Mesenchymal stem cell (in vitro differentiated cells and primary cell): Measurements from ENCODE around the gene TSC2.

Source experiments
- DNase-seq: peaks from one replicate; pipeline ENCODE4 v3.0.0-alpha.2; 2013
- H2AFZ ChIP-seq: one replicate; pipeline ENCODE4 v1.6.1; 2013; ENCODE audit warnings: low read depth, mild to moderate bottlenecking, control low read depth, inconsistent platforms, low read length, moderate library complexity
- H2AK5ac ChIP-seq: 2 replicates; pipeline ENCODE4 v1.6.1; 2013; ENCODE audit warnings: low read length, moderate library complexity, mild to moderate bottlenecking, inconsistent platforms; ENCODE audit not compliant: severe bottlenecking
- H2BK120ac ChIP-seq: one replicate; pipeline ENCODE4 v1.6.1; 2013; ENCODE audit warnings: low read depth, mild to moderate bottlenecking, inconsistent platforms, low read length, moderate library complexity
- H2BK12ac ChIP-seq, 2 experiments: one replicate each; pipeline ENCODE4 v1.6.1; 2013; ENCODE audit warnings: inconsistent platforms in 2 of 2, low read length in 2 of 2, mild to moderate bottlenecking in 2 of 2, moderate library complexity in 2 of 2, control low read depth in 1 of 2
- H2BK15ac ChIP-seq: one replicate; pipeline ENCODE4 v1.6.1; 2013; ENCODE audit warnings: mild to moderate bottlenecking, low read depth, inconsistent platforms; ENCODE audit not compliant: poor library complexity, severe bottlenecking
- H2BK5ac ChIP-seq: 2 replicates; pipeline ENCODE4 v1.6.1; 2013; ENCODE audit warnings: low read depth, mild to moderate bottlenecking, low read length, control low read depth, inconsistent platforms; ENCODE audit not compliant: poor library complexity, severe bottlenecking
- H3K14ac ChIP-seq, 2 experiments: one replicate each; pipeline ENCODE4 v1.6.1; 2013; ENCODE audit warnings: inconsistent platforms in 2 of 2, low read length in 2 of 2, control low read depth in 1 of 2, mild to moderate bottlenecking in 1 of 2, moderate library complexity in 1 of 2
- H3K18ac ChIP-seq, 2 experiments: one replicate each; pipeline ENCODE4 v1.6.1; 2013; ENCODE audit warnings: inconsistent platforms in 2 of 2, low read length in 2 of 2, control low read depth in 1 of 2, low read depth in 1 of 2, mild to moderate bottlenecking in 1 of 2
- H3K23ac ChIP-seq, 2 experiments: one replicate each; pipeline ENCODE4 v1.6.1; 2013; ENCODE audit warnings: inconsistent platforms in 2 of 2, low read length in 2 of 2, mild to moderate bottlenecking in 2 of 2, moderate library complexity in 2 of 2, control low read depth in 1 of 2
- H3K27ac ChIP-seq: 2 replicates; pipeline ENCODE4 v1.5.1; 2013; ENCODE audit warnings: mild to moderate bottlenecking, moderate library complexity, low read length, control low read depth, inconsistent platforms; ENCODE audit not compliant: poor library complexity, severe bottlenecking
- H3K27me3 ChIP-seq, 2 experiments: 2 replicates each; pipeline versions ENCODE4 v1.6.1 to v1.7.0; 2013; ENCODE audit warnings: low read length in 2 of 2, mild to moderate bottlenecking in 2 of 2, moderate library complexity in 2 of 2, control low read depth in 1 of 2, inconsistent platforms in 1 of 2; ENCODE audit not compliant: control insufficient read depth in 1 of 2, insufficient read depth in 1 of 2
- H3K36me3 ChIP-seq, 2 experiments: 2 replicates each; pipeline versions ENCODE4 v1.6.1 to v1.7.0; 2013; ENCODE audit warnings: low read length in 2 of 2, control low read depth in 1 of 2, inconsistent platforms in 1 of 2, low read depth in 1 of 2, mild to moderate bottlenecking in 1 of 2; ENCODE audit not compliant: insufficient read depth in 2 of 2, control insufficient read depth in 1 of 2
- H3K4ac ChIP-seq, 2 experiments: one replicate each; pipeline ENCODE4 v1.6.1; 2013; ENCODE audit warnings: inconsistent platforms in 2 of 2, low read length in 2 of 2, mild to moderate bottlenecking in 2 of 2, moderate library complexity in 2 of 2, control low read depth in 1 of 2, low read depth in 1 of 2
- H3K4me1 ChIP-seq: 2 replicates; pipeline ENCODE4 v1.6.1; 2013; ENCODE audit warnings: low read depth, low read length, control low read depth; ENCODE audit not compliant: control insufficient read depth, insufficient read depth
- H3K4me2 ChIP-seq: 2 replicates; pipeline ENCODE4 v1.6.1; 2013; ENCODE audit warnings: low read length, mild to moderate bottlenecking, inconsistent platforms; ENCODE audit not compliant: poor library complexity, severe bottlenecking
- H3K4me3 ChIP-seq, 2 experiments: 2 replicates each; pipeline versions ENCODE4 v1.5.1 to v1.7.0; 2013; ENCODE audit warnings: low read length in 2 of 2, mild to moderate bottlenecking in 2 of 2, control low read depth in 1 of 2, low read depth in 1 of 2; ENCODE audit not compliant: insufficient read depth in 1 of 2
- H3K79me1 ChIP-seq: replicated peaks from 2 replicates; pipeline ENCODE4 v1.6.1; 2013; ENCODE audit warnings: mild to moderate bottlenecking, control low read depth, low read length, inconsistent platforms; ENCODE audit not compliant: poor library complexity, severe bottlenecking
- H3K9ac ChIP-seq: 2 replicates; pipeline ENCODE4 v1.7.0; 2013; ENCODE audit warnings: mild to moderate bottlenecking, low read length, moderate library complexity
- H3K9me3 ChIP-seq: 2 replicates; pipeline ENCODE4 v1.7.0; 2013; ENCODE audit warnings: mild to moderate bottlenecking, low read length; ENCODE audit not compliant: control insufficient read depth
- H4K8ac ChIP-seq: one replicate; pipeline ENCODE4 v1.6.1; 2013; ENCODE audit warnings: inconsistent platforms, mild to moderate bottlenecking, low read length, moderate library complexity
- H4K91ac ChIP-seq: one replicate; pipeline ENCODE4 v1.6.1; 2013; ENCODE audit warnings: mild to moderate bottlenecking, low read length, inconsistent platforms
- WGBS: methylation state at CpG from one replicate; pipeline ENCODE4 v1.1.7; 2013; ENCODE audit warnings: mixed read lengths; 5-methylcytosine and 5-hydroxymethylcytosine counted together

Gene TSC2

DNA sequence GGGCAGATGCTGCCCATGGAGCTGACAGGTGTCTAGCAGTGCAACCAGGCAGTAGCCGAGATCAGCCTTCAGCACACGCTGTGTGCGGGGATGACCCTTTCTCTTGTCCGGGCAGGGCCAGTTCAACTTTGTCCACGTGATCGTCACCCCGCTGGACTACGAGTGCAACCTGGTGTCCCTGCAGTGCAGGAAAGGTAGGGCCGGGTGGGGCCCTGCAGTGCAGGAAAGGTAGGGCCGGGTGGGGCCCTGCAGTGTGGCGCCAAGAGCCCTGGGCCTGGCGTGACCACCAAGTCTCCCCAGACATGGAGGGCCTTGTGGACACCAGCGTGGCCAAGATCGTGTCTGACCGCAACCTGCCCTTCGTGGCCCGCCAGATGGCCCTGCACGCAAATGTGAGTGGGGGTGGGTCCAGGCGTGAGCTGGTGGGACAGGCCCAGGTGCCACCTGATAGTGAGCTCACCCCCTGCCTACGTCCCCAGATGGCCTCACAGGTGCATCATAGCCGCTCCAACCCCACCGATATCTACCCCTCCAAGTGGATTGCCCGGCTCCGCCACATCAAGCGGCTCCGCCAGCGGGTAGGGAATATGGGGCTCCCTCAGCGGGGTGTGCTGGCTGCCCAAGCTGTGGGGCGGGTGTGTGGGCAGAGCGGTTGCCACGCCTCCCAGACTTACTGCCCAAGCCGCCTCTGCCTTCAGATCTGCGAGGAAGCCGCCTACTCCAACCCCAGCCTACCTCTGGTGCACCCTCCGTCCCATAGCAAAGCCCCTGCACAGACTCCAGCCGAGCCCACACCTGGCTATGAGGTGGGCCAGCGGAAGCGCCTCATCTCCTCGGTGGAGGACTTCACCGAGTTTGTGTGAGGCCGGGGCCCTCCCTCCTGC is 40.2 kb downstream of the TSC2 start:
- Histone ChIP-seq H3K18ac (no peak overlapping the region), H3K4me3 (no peak overlapping the region), H2BK12ac (no peak overlapping the region), H3K4me2 (no peak overlapping the region), H3K27me3 (no peaks in the 10 kb centered on the region), H3K4ac (no peak overlapping the region), H3K23ac (no peak overlapping the region), H3K4me1 (peaks cover 45% of the 10 kb centered on the region), H4K91ac (no peak overlapping the region), H3K9me3 (no peaks in the 10 kb centered on the region), H2BK5ac (no peak overlapping the region), H2BK15ac (no peak overlapping the region), H3K14ac (no peak overlapping the region), H4K8ac (no peak overlapping the region), H2AFZ (no peak overlapping the region), H3K9ac (no peak overlapping the region), H2AK5ac (no peak overlapping the region), H2BK120ac (no peak overlapping the region), H3K36me3 (peaks cover 75 to 98% of the 10 kb centered on the region in 2 experiments), H3K79me1 (peaks cover 5% of the 10 kb centered on the region), H3K27ac (no peak overlapping the region)
- WGBS, result 97% methylated on average over 41 of the region's 41 CpGs
- DNase-seq, result no peak

DNA sequence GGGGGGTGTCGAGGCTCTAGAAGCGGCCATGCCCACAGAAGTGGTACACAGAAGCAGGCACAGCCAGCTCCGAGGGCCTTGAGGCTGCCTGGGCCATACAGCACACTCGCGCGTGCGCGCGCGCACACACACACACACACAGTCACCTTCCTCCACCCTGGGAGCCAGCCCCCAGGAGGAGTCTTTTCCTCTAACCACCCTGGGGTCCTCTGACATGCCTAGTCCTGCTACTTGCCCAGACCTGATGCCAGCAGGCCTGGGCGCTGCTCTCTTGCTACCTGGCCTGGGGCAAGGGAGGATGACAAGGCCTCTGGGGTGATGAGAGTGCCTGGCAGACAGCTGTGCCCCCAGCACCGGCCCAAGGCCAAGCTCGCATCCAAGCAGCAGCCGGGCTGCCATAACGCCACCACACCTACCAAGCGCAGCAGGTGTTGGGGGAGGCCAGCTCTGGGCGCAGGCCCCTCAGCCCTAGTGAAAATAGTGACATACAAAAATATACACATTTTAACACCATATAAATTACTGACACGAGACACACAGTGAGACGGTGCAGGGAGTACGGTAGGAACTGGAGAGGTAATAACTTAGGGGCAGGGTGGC is 41.1 kb downstream of the TSC2 start:
- Histone ChIP-seq H3K9me3 (no peaks in the 10 kb centered on the region), H3K27me3 (no peaks in the 10 kb centered on the region), H3K14ac (no peak overlapping the region), H3K27ac (no peak overlapping the region), H3K18ac (no peak overlapping the region), H2AFZ (no peak overlapping the region), H3K79me1 (peaks cover 10% of the 10 kb centered on the region), H2BK5ac (no peak overlapping the region), H3K4ac (no peak overlapping the region), H2AK5ac (no peak overlapping the region), H3K9ac (no peak overlapping the region), H2BK15ac (no peak overlapping the region), H2BK120ac (no peak overlapping the region), H4K91ac (no peak overlapping the region), H3K4me2 (no peak overlapping the region), H3K4me3 (no peak overlapping the region), H3K36me3 (peaks cover 75 to 98% of the 10 kb centered on the region in 2 experiments), H4K8ac (no peak overlapping the region), H3K4me1 (peaks cover 46% of the 10 kb centered on the region), H2BK12ac (no peak overlapping the region), H3K23ac (no peak overlapping the region)
- no peak for DNase-seq
- 93% methylated on average over 20 of the region's 20 CpGs for WGBS

DNA sequence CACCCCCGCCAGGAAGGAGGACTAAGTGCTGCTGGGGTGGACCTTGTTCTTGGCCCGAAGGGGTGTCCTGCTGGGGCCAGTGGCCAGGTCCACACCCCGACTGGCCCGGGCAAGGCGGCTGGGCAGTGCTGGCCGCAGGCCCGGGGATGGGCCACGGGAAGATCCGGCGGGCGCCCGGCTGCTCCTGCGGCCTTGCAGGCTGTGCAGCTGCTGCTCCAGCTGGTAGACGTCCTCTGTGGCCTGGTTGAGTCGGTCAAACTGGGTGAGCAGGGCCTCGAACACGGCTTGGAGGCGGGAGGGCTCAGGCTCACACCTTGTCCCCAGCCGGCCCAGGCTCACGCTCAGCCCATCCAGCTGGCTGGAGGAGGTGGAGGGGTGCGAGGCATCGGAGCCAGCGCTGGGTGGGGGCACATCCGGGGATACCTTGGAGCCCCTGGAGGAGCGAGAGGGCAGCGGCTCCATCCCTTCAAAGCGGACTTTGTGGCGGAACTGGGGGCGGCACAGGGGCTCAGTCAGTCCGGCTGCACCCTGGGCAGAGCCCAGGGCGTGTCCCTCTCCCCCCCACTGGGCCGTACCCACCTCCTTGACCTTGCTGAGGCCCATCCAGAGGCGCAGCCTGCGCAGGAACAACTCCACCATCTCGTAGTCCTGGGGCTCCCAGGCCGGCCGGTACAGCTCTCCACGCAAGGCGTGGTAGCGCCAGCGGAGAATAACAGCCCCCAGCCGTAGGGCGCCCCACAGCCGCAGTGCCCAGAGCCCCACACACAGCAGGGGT is 42.1 kb downstream of the TSC2 start:
- no peak overlapping the region for H2BK120ac ChIP-seq
- no peak overlapping the region for H4K91ac ChIP-seq
- DNase-seq, result no peak
- H3K4me3 ChIP-seq, result no peak overlapping the region
- H3K36me3 ChIP-seq, result peaks cover 77 to 98% of the 10 kb centered on the region in 2 experiments
- no peak overlapping the region for H3K9ac ChIP-seq
- no peak overlapping the region for H3K18ac ChIP-seq
- H2BK5ac ChIP-seq, result no peak overlapping the region
- peak overlapping the region in 1 of 2 experiments; percentile 16 for H2BK12ac ChIP-seq
- H2BK15ac ChIP-seq, result no peak overlapping the region
- H3K27me3 ChIP-seq, result no peaks in the 10 kb centered on the region
- H3K23ac ChIP-seq, result no peak overlapping the region
- no peaks in the 10 kb centered on the region for H3K9me3 ChIP-seq
- peaks cover 12% of the 10 kb centered on the region for H3K79me1 ChIP-seq
- no peak overlapping the region for H3K4ac ChIP-seq
- no peak overlapping the region for H2AK5ac ChIP-seq
- no peak overlapping the region for H3K14ac ChIP-seq
- no peak overlapping the region for H3K4me2 ChIP-seq
- 96% methylated on average over 44 of the region's 44 CpGs for WGBS
- no peak overlapping the region for H3K27ac ChIP-seq
- no peak overlapping the region for H2AFZ ChIP-seq
- peaks cover 47% of the 10 kb centered on the region for H3K4me1 ChIP-seq
- H4K8ac ChIP-seq, result no peak overlapping the region

DNA sequence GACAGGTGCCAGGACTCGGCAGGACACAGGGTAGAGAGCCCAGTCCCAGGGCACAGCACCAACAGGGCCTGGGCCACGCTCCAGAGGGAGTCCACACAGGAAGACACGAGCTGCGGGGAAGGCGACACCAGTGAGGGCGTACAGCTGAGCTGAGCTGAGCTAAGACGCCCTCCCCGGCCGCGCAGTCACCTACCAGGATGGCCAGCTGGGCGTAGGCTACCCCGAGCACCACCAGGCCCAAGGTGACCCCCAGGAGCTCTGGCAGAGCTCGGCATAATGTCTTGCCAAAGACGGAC is 42.6 kb downstream of the TSC2 start:
- H3K79me1 ChIP-seq, result peaks cover 9% of the 10 kb centered on the region
- H3K9ac ChIP-seq, result no peak overlapping the region
- WGBS, result 96% methylated on average over 14 of the region's 14 CpGs
- no peak overlapping the region for H2BK120ac ChIP-seq
- no peak overlapping the region for H2AFZ ChIP-seq
- peaks cover 75 to 94% of the 10 kb centered on the region in 2 experiments for H3K36me3 ChIP-seq
- H3K4ac ChIP-seq, result peak overlapping the region in 1 of 2 experiments; percentile 9
- H3K4me2 ChIP-seq, result no peak overlapping the region
- no peak overlapping the region for H2BK15ac ChIP-seq
- H3K23ac ChIP-seq, result no peak overlapping the region
- H3K9me3 ChIP-seq, result no peaks in the 10 kb centered on the region
- no peak overlapping the region for H3K14ac ChIP-seq
- H2BK5ac ChIP-seq, result no peak overlapping the region
- H4K91ac ChIP-seq, result no peak overlapping the region
- no peak overlapping the region for H2BK12ac ChIP-seq
- no peak overlapping the region for H3K18ac ChIP-seq
- no peak overlapping the region for H3K4me3 ChIP-seq
- H3K4me1 ChIP-seq, result peaks cover 48% of the 10 kb centered on the region
- no peak overlapping the region for H3K27ac ChIP-seq
- no peaks in the 10 kb centered on the region for H3K27me3 ChIP-seq
- H2AK5ac ChIP-seq, result no peak overlapping the region
- no peak for DNase-seq
- no peak overlapping the region for H4K8ac ChIP-seq
